ENCODE data around the gene AKAP6.

Gene AKAP6

GRCh38 chr14:32697114-32697513 lies 368.0 kb downstream of the AKAP6 start:
- DNase-seq (ENCODE audit: low read depth in 2 of 2, low spot score in 1 of 2), result no peak

GRCh38 chr14:32697704-32698103 lies 368.6 kb downstream of the AKAP6 start:
- DNase-seq (ENCODE audit: low read depth in 2 of 2, low spot score in 1 of 2), result no peak

DNA sequence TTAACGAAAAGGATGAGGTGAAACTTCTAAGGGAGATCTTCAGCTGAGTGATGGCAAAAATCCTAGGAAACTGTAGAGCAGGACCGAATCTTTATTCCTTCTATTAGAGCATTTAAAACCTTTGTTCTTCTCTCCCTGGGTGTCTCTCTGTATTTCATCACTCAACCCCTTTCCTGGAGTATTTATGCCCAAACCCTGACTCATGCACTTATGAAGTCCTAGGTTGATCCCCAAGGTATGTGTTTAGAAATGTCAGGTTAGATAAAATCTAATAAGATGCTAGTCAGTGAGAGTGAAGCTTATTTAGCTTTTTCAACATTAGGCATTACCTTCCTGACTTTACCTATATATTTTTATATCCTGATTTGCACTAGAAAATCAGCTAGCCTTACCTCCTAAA lies 369.7 kb downstream of the AKAP6 start:
- no peak for DNase-seq (ENCODE audit: low read depth in 2 of 2, low spot score in 1 of 2)

DNA sequence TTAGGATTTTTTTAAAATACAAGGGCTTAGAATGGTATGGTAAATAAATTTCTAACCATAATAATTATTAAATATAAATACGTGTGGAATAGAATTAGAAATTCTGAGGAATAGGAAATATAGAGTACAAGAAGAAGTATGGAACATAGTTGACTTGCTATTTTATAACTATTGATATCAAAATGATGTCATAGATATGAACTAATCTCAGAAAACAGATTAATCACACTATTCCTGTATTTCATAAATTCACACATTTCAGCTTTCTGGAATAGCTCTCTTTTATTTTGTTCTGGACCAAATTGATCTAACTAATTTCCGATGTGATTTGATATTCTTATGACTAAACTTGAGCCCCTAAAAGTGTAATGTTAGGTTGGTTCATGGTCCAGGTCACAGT lies 372.4 kb downstream of the AKAP6 start:
- DNase-seq (ENCODE audit: low read depth in 2 of 2, low spot score in 1 of 2), result no peak

GRCh38 chr14:32702088-32702487 lies 373.0 kb downstream of the AKAP6 start:
- DNase-seq (ENCODE audit: low read depth in 2 of 2, low spot score in 1 of 2), result no peak

GRCh38 chr14:32702562-32702961 lies 373.5 kb downstream of the AKAP6 start:
- no peak for DNase-seq (ENCODE audit: low read depth in 2 of 2, low spot score in 1 of 2)

DNA sequence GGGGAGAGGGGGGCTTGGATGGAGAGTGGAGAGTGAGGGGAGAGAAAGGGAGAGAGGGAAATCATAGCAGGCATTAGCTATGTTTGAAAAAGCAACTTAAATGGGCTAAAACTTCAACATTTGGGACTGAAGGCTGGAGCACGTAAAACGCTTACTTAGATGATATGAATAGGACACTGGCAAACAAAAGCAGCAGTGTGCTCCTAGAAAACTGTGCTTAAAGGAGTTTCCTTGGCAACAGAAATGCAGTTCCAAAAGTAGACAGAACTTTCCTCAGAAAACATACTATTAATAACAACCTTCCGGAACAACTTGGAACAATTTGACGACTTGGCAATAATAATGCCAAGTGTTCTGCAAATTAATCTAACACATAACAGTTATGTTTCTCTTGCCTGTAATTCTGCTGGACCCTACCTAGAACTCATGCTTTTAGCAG lies 374.1 kb downstream of the AKAP6 start:
- no peak for DNase-seq (ENCODE audit: low read depth in 2 of 2, low spot score in 1 of 2)

DNA sequence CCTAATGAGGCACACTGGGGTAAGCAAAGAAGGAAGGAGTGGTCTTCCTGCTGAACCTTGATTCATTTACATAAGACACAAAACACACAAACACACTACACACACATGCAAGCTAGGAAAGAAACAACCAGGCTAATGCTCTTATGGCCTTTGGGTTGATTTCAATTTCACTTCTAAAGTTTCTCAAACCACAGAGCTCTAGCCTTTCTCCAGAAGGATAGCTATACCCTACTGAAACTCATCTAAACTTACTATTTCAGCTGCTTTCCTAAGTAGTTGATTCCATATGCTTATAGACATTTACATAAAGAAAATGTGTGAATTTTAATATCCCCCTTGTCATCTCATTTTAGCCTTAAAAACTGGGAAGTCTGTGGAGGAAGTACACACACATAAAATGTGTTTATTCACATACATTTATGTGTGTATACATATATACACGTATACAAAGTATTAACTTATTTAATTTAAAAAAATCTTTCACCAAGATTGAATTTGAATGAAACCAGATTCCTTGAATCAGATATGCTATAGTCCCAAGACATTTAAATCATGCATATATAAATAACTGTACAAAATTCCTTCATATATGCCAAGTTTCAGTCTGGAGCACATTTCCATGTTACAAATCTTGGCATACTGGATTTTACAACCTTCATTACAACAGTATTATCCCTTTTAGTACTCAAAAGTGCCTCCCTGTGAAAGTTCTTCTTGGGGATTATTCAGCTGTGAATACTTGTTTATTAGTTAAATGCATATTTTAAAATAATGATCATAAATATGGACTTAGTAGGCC lies 377.8 kb downstream of the AKAP6 start:
- no peak for DNase-seq (ENCODE audit: low read depth in 2 of 2, low spot score in 1 of 2)

DNA sequence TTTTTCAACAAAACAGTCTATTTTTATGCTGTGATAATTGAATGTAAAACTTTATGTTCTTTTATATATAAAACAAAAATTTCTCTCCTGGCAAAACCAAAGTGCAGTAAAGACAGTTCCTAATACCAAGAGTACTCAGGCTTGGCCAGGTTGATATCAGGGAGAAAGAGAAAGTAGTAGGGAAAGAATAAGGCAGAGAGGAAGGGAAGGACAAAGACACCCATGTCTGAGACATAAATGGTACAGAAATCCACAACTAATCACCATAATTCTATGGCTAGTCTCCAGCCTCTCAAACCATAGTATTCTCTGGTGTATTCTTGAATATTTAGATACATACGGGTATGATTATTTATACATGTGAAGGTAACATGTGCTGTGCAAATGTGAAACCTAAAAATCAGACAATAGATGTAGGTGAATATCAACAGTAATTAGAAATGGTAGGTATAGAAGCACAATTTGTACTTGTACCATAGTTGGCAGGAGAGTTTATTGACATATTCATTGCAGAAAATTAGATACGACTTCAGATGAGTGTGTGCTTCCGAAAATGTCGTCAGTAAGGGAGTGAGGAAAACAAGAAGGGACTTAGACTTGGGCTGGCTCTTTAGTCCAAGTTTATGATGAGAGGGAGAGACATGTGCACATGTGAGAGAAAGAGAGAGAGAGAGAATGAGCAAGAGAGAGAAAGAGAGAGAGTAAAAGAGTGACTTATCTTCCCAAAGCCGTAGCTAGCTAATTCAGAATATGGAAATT lies 378.8 kb downstream of the AKAP6 start:
- DNase-seq (ENCODE audit: low read depth in 2 of 2, low spot score in 1 of 2), result no peak

- DNase-seq (ENCODE audit: low read depth in 2 of 2, low spot score in 1 of 2), result no peak
Observed at GRCh38 chr14:32709027-32709426, 379.9 kb downstream of the AKAP6 start.

- no peak for DNase-seq (ENCODE audit: low read depth in 2 of 2, low spot score in 1 of 2)
Observed at GRCh38 chr14:32710231-32710671, 381.2 kb downstream of the AKAP6 start.

- DNase-seq (ENCODE audit: low read depth in 2 of 2, low spot score in 1 of 2), result no peak
Observed at GRCh38 chr14:32710731-32711680, 381.9 kb downstream of the AKAP6 start.

- DNase-seq (ENCODE audit: low read depth in 2 of 2, low spot score in 1 of 2), result no peak
Observed at GRCh38 chr14:32713856-32714255, 384.8 kb downstream of the AKAP6 start.

GRCh38 chr14:32719601-32720000 lies 390.5 kb downstream of the AKAP6 start:
- no peak for DNase-seq (ENCODE audit: low read depth in 2 of 2, low spot score in 1 of 2)

DNA sequence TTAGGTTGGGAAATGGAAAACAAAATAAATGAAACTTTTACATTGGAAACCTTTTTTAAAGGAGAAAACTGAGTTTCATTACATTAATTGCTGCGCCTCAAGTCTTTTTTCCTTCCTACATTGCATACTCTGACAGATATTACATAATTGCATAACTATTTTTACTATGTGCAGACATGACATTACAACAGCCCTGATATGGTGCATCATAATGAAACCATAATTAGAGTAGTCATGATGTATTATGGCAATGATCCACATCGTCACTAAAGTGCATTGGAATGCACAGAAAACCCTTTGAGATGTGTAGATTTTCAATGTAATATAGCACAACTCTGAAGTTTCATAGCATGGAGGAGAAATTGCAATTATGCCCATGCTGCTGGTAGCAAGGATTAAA lies 391.8 kb downstream of the AKAP6 start:
- DNase-seq (ENCODE audit: low read depth in 2 of 2, low spot score in 1 of 2), result no peak

DNA sequence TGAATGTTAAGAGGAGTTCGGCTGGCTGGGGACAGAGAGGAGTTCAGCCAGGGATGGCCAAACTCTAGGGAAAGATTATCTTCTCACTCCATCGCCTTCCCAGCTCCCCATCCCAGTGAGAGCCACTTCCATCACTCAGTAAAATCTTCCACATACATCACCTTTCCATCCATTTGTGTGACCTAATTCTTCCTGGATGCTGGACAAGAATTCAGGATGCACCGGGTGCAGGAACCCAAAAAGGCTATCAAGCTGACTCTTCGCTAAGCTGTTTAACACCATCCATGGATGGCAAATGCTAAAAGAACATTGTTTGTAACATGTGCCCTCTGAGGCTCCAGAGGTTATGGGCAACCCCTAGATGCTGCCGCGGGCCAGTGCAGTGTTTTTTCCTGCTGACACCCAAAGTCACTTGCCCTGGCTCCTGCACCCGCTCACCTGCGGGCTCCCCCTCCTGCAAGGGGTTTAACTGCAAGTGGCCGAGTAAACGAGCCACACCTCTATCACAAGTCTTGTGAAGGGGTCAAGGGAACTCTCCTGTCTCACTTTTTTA lies 393.6 kb downstream of the AKAP6 start:
- DNase-seq (ENCODE audit: low read depth in 2 of 2, low spot score in 1 of 2), result no peak

DNA sequence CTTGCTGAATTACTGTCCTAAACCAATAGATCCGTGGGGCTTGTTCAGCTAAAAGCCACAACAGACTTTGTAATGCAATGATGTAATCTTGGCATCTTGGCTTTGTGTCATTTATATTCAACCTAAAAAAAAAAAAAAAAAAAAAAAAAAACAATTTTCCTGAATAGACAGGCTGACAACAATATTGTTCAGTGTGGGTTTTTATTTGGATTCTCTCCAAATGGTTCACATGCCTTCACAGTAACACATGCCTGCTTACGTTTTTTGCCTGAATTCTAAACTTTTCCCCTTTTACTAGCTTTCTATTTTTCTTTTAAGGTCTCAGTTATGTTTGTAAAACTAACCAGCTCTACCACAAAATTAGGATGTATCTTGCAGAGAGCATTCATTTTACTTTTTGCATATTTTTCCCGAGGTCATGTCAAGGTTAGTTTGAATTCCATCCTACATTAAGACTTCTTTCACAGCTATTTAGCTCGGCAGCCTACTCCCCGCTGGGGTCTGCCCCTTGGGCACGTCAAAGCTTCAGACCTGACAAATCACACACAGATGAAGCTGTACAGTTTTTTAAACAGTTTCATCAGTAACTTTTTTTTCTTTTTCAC lies 395.9 kb downstream of the AKAP6 start:
- DNase-seq (ENCODE audit: low read depth in 2 of 2, low spot score in 1 of 2), result no peak

- DNase-seq (ENCODE audit: low read depth in 2 of 2, low spot score in 1 of 2), result no peak
Observed at GRCh38 chr14:32726516-32726915, 397.4 kb downstream of the AKAP6 start.

- no peak for DNase-seq (ENCODE audit: low read depth in 2 of 2, low spot score in 1 of 2)
Observed at GRCh38 chr14:32727832-32728231, 398.7 kb downstream of the AKAP6 start.

DNA sequence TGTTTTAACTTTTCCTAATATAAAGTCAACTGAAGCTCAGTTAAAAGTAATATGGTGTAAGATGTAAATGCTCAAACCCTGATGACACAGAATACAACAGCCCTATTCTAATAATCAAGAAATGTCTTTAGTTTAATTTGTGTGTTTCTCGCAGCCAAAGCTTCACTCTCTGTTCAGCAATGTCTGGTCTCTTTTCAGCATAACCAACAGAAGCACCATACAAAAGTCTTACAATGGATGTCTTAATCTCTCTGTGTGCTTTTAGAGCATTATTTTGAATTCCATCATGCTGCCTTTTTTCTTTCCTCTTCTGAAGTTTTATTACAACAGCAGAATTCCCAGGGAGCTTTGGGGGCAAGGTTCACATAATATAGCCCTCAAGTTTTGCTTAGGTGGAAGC lies 399.4 kb downstream of the AKAP6 start:
- no peak for DNase-seq (ENCODE audit: low read depth in 2 of 2, low spot score in 1 of 2)

DNA sequence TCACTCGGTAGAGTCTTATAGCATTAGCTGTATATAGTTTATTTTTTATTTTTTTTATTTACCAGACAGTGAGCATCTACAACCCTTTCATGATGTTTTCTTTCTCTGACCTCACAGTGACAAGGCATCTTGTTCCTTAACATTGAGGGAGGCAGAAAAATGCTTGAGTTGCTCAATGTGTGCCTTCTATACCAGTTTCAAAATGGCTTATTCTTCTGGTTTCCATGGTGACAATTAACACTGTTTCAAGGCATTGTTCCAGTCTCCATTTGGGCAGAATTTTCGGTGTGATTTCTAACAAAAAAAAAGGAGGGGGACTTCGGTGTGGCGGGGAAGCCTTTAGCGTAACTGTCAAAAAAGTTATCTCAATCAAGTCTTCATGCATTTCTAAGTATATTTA lies 399.9 kb downstream of the AKAP6 start:
- DNase-seq (ENCODE audit: low read depth in 2 of 2, low spot score in 1 of 2), result no peak

Measured in stimulated activated CD8-positive, alpha-beta memory T cell treated with anti-CD3 and anti-CD28 coated beads, Interleukin-4, amount 100 ng/mL, for 1 hour (primary cell).